ENCODE results near the gene DEFB112. TPM values are rescaled to one million over a fixed set of nuclear protein-coding genes. Genes with fewer than 3 reads are reported as not detected.

DEFB112 gene
- total RNA-seq, 4 donors from 2014 or later: not detected

GRCh38 chr6:50093116-50093937 lies 43.6 kb upstream of the DEFB112 start:
- DNase-seq: no peak
- no peak overlapping the region for H3K27ac ChIP-seq
- H3K4me1 ChIP-seq: no peaks in the 10 kb centered on the region
- WGBS, 2 donors: 74 to 75% methylated on average over 7 of the region's 7 CpGs
- no peaks in the 10 kb centered on the region for H3K9me3 ChIP-seq
- no peak overlapping the region for H3K4me3 ChIP-seq (replicated peaks in 1 of 3)
- intact Hi-C loops (cut with DNase I): no loop called here
- H3K36me3 ChIP-seq: no peaks in the 10 kb centered on the region
- H3K27me3 ChIP-seq: no peaks in the 10 kb centered on the region
- TF ChIP-seq CTCF (IDR thresholded peaks at IDR 0.05) (no peak), POLR2A (IDR thresholded peaks at IDR 0.05) (no peak)

GRCh38 chr6:50091641-50092040 lies 41.9 kb upstream of the DEFB112 start:
- TF ChIP-seq CTCF (IDR thresholded peaks at IDR 0.05): no peak
- no peak for TF ChIP-seq POLR2A (IDR thresholded peaks at IDR 0.05)
- H3K36me3 ChIP-seq: no peaks in the 10 kb centered on the region
- H3K9me3 ChIP-seq: no peaks in the 10 kb centered on the region
- no peak overlapping the region for H3K4me3 ChIP-seq (replicated peaks in 1 of 3)
- H3K27ac ChIP-seq: no peak overlapping the region
- no peaks in the 10 kb centered on the region for H3K4me1 ChIP-seq
- DNase-seq: no peak
- 62 to 63% methylated on average over 1 of the region's 1 CpG for WGBS, 2 donors
- intact Hi-C loops (cut with DNase I): no loop called here
- no peaks in the 10 kb centered on the region for H3K27me3 ChIP-seq

- no peaks in the 10 kb centered on the region for H3K9me3 ChIP-seq
- H3K27ac ChIP-seq: no peak overlapping the region
- intact Hi-C loops (cut with DNase I): no loop called here
- H3K4me3 ChIP-seq (replicated peaks in 1 of 3): no peak overlapping the region
- no peak for DNase-seq
- TF ChIP-seq POLR2A (IDR thresholded peaks at IDR 0.05) (no peak), CTCF (IDR thresholded peaks at IDR 0.05) (no peak)
- WGBS, 2 donors: 82 to 88% methylated on average over 2 of the region's 2 CpGs
- H3K4me1 ChIP-seq: no peaks in the 10 kb centered on the region
- H3K27me3 ChIP-seq: no peaks in the 10 kb centered on the region
- H3K36me3 ChIP-seq: no peaks in the 10 kb centered on the region
Measured at GRCh38 chr6:50089911-50090310, 40.2 kb upstream of the DEFB112 start.

- Histone ChIP-seq H3K4me1 (no peaks in the 10 kb centered on the region), H3K27ac (no peak overlapping the region), H3K4me3 (replicated peaks in 1 of 3) (no peak overlapping the region), H3K27me3 (no peaks in the 10 kb centered on the region), H3K36me3 (no peaks in the 10 kb centered on the region), H3K9me3 (no peaks in the 10 kb centered on the region)
- TF ChIP-seq POLR2A (IDR thresholded peaks at IDR 0.05) (no peak), CTCF (IDR thresholded peaks at IDR 0.05) (no peak)
- intact Hi-C loops (cut with DNase I): no loop called here
- WGBS, 2 donors: 66 to 68% methylated on average over 2 of the region's 2 CpGs
- no peak for DNase-seq
Measured at GRCh38 chr6:50087231-50087954, 37.7 kb upstream of the DEFB112 start.

GRCh38 chr6:50077385-50077784 lies 27.7 kb upstream of the DEFB112 start:
- H3K9me3 ChIP-seq: no peaks in the 10 kb centered on the region
- intact Hi-C loops (cut with DNase I): no loop called here
- 0 to 2% methylated on average over 1 of the region's 1 CpG for WGBS, 2 donors
- H3K4me1 ChIP-seq: no peaks in the 10 kb centered on the region
- TF ChIP-seq CTCF (IDR thresholded peaks at IDR 0.05) (no peak), POLR2A (IDR thresholded peaks at IDR 0.05) (no peak)
- no peak for DNase-seq
- H3K4me3 ChIP-seq (replicated peaks in 1 of 3): no peak overlapping the region
- no peak overlapping the region for H3K27ac ChIP-seq
- no peaks in the 10 kb centered on the region for H3K36me3 ChIP-seq
- no peaks in the 10 kb centered on the region for H3K27me3 ChIP-seq
